Suprapubic skin (tissue), 4 donors: ENCODE results near the gene L2HGDH. TPM values are rescaled to one million over a fixed set of nuclear protein-coding genes. Genes with fewer than 3 reads are reported as not detected.
A peak's percentile ranks its signal among the peaks of the same experiment; 100 is the strongest.

Experiments
- DNase-seq, 2 donors: peaks; one replicate each; pipeline ENCODE4 v3.0.0-alpha.2; 2019; ENCODE audit warnings: low spot score in 2 of 2
- H3K27ac ChIP-seq: fragments of 200-600 bp; sonication (generic); one replicate; pipeline ENCODE4 v1.5.1; 2019
- H3K27me3 ChIP-seq: fragments of 200-600 bp; sonication (generic); one replicate; pipeline ENCODE4 v1.5.1; 2019
- H3K36me3 ChIP-seq: fragments of 200-600 bp; sonication (generic); one replicate; pipeline ENCODE4 v1.5.1; 2019
- H3K4me1 ChIP-seq: fragments of 200-600 bp; sonication (generic); one replicate; pipeline ENCODE4 v1.5.1; 2019
- H3K4me3 ChIP-seq: fragments of 200-600 bp; sonication (generic); one replicate; pipeline ENCODE4 v1.5.1; 2019; ENCODE audit warnings: mild to moderate bottlenecking
- H3K9me3 ChIP-seq: fragments of 200-600 bp; sonication (generic); one replicate; pipeline ENCODE4 v1.5.1; 2019
- CTCF ChIP-seq, 2 donors: fragments of 200-600 bp in 1 of 2; fragments of 450-650 bp in 1 of 2; sonication (generic) in 1 of 2; IDR thresholded peaks; one replicate each; pipeline ENCODE4 v1.5.1; 2016 to 2019; ENCODE audit warnings: antibody characterized with exemption in 2 of 2, mild to moderate bottlenecking in 1 of 2, moderate library complexity in 1 of 2
- EP300 ChIP-seq: sonication (generic); formaldehyde crosslinking; IDR thresholded peaks from one replicate; pipeline ENCODE4 v1.6.1; 2017; ENCODE audit warnings: antibody characterized with exemption
- POLR2A ChIP-seq, 2 donors: fragments of 450-650 bp; IDR thresholded peaks; one replicate each; pipeline ENCODE4 v1.6.1; 2017; ENCODE audit warnings: antibody characterized with exemption in 2 of 2, mild to moderate bottlenecking in 2 of 2, moderate library complexity in 2 of 2
- POLR2AphosphoS5 ChIP-seq, 3 donors: sonication (generic); formaldehyde crosslinking; IDR thresholded peaks; one replicate each; pipeline ENCODE4 v1.6.1; 2017; ENCODE audit warnings: antibody characterized with exemption in 3 of 3
- WGBS: methylation state at CpG from one replicate; pipeline ENCODE4 v1.1.5; 2018; 5-methylcytosine and 5-hydroxymethylcytosine counted together
- total RNA-seq, 4 donors: library from RNA; depleted of rRNA; stranded (reverse); fragments of >200 nt; gene quantifications; one replicate each; pipeline ENCODE4 v1.1.0, GENCODE V29; 2016

Gene L2HGDH
- total RNA-seq: 10 to 100 TPM in 2 of 4 donors, 1 to 10 TPM in 2; 6.8 to 11.0 (median 9.2) TPM

- H3K4me1 ChIP-seq: peaks cover 17% of the 10 kb centered on the region
- H3K27me3 ChIP-seq: no peaks in the 10 kb centered on the region
- H3K4me3 ChIP-seq: peak within 1 kb of the TSS; percentile 68
- no peaks in the 10 kb centered on the region for H3K36me3 ChIP-seq
- peak in 2 of 3 donors; percentile 12 to 55 for TF ChIP-seq POLR2AphosphoS5 (IDR thresholded peaks at IDR 0.05)
- TF ChIP-seq POLR2A (IDR thresholded peaks at IDR 0.05): peak; percentile 22 to 57
- no peak for TF ChIP-seq EP300
- WGBS: 0% methylated on average over 18 of the region's 83 CpGs
- peak within 1 kb of the TSS; percentile 92 for H3K27ac ChIP-seq
- peak; percentile 93 to 95 for DNase-seq
- H3K9me3 ChIP-seq: no peaks in the 10 kb centered on the region
Observed at GRCh38 chr14:50311972-50312733, at the start of gene L2HGDH, which contains the start of gene DMAC2L. Gene L2HGDH, minus strand, starts transcription at chr14:50312229. Its CDS starts 79 bp downstream, at chr14:50312150. Gene DMAC2L, plus strand, starts transcription at chr14:50312324. Its CDS starts 9,164 bp downstream, at chr14:50321488.

DNA sequence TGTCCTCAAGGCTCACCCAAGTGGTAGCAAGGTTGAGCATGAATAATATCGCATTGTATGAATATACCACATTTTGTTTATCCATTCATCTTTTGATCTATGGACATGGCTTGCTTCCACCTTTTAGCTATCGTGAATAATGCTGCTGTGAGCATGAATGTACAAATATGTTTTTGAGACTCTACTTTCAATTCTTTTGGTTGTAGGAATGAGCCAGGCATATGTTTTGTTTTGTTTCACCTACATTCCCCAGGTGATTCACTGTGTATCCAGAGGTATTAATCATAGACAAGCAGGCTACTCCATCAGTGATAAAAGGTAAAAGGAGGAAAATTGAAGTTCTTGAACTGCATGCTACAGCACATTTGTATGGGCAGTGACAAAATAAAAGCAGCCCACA, 48.8 kb upstream of the L2HGDH start:
- Histone ChIP-seq H3K36me3 (no peaks in the 10 kb centered on the region), H3K9me3 (no peaks in the 10 kb centered on the region), H3K27ac (no peak overlapping the region), H3K4me1 (peaks cover 31% of the 10 kb centered on the region), H3K4me3 (no peak overlapping the region), H3K27me3 (no peaks in the 10 kb centered on the region)
- no peak for TF ChIP-seq CTCF (IDR thresholded peaks at IDR 0.05)
- TF ChIP-seq POLR2A (IDR thresholded peaks at IDR 0.05): no peak
- TF ChIP-seq EP300: no peak
- no peak for DNase-seq
- WGBS: 83% methylated on average over 2 of the region's 2 CpGs

- no peak overlapping the region for H3K4me3 ChIP-seq
- H3K4me1 ChIP-seq: peaks cover 24% of the 10 kb centered on the region
- no peaks in the 10 kb centered on the region for H3K9me3 ChIP-seq
- TF ChIP-seq EP300: no peak
- no peak for TF ChIP-seq POLR2AphosphoS5 (IDR thresholded peaks at IDR 0.05)
- TF ChIP-seq POLR2A (IDR thresholded peaks at IDR 0.05): no peak
- TF ChIP-seq CTCF (IDR thresholded peaks at IDR 0.05): no peak
- H3K27ac ChIP-seq: no peak overlapping the region
- WGBS: 96% methylated on average over 3 of the region's 3 CpGs
- DNase-seq: no peak
- H3K36me3 ChIP-seq: no peaks in the 10 kb centered on the region
- H3K27me3 ChIP-seq: no peaks in the 10 kb centered on the region
Observed at GRCh38 chr14:50360093-50360492, 48.1 kb upstream of the L2HGDH start.

- TF ChIP-seq POLR2AphosphoS5 (IDR thresholded peaks at IDR 0.05) (no peak), POLR2A (IDR thresholded peaks at IDR 0.05) (no peak), EP300 (no peak), CTCF (IDR thresholded peaks at IDR 0.05) (no peak)
- Histone ChIP-seq H3K4me3 (no peak overlapping the region), H3K4me1 (peaks cover 19% of the 10 kb centered on the region), H3K9me3 (no peaks in the 10 kb centered on the region), H3K27ac (no peak overlapping the region), H3K27me3 (no peaks in the 10 kb centered on the region), H3K36me3 (no peaks in the 10 kb centered on the region)
- DNase-seq: no peak
- whole genome bisulfite sequencing: 95% methylated on average over 5 of the region's 5 CpGs
Observed at GRCh38 chr14:50359631-50360030, 47.6 kb upstream of the L2HGDH start.

DNA sequence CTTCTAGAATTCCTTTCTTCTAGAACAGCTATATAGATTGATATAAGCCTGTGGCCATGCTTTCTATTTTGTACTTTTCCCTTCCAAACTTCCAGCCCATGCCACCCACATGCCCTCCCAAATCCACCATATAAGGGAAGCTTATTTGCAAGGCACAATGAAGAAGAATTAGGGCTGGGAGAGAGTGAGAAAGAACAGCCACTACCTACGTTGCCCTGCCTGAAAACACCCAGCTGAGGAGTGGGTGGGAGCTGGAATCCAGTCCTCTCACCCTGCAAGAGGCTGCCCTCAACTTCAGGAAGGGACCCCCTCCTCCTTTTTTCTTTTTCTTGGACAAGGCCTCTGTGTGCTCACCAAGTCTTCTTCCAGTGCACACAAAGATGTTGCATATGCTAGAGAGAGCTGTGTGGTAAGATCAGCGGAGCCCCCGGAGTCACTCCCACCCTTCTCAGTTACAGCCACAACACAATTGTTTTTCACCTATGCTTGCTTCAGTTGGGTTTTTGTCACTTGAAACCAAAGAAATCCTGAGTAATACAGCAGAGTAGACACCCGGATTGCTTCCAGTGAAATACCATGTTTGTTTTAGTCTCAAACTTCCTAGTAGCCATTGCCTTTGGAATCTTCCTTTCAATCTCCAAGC, 45.8 kb upstream of the L2HGDH start:
- WGBS: 92% methylated on average over 4 of the region's 4 CpGs
- Histone ChIP-seq H3K9me3 (no peaks in the 10 kb centered on the region), H3K4me1 (peaks cover 2% of the 10 kb centered on the region), H3K4me3 (no peak overlapping the region), H3K36me3 (no peaks in the 10 kb centered on the region), H3K27me3 (no peaks in the 10 kb centered on the region), H3K27ac (no peak overlapping the region)
- DNase-seq: no peak
- TF ChIP-seq CTCF (IDR thresholded peaks at IDR 0.05) (no peak), POLR2AphosphoS5 (IDR thresholded peaks at IDR 0.05) (no peak), POLR2A (IDR thresholded peaks at IDR 0.05) (no peak), EP300 (no peak)
